GM04504 (cell line): ENCODE data around the gene OSBPL2.

Experiments used
- DNase-seq: peaks from one replicate; pipeline ENCODE4 v3.0.0-alpha.2; 2012; ENCODE audit warnings: low read depth

Gene OSBPL2

GRCh38 chr20:62285151-62285550 lies 46.8 kb downstream of the OSBPL2 start:
- no peak for DNase-seq

GRCh38 chr20:62285722-62286121 lies 47.4 kb downstream of the OSBPL2 start:
- DNase-seq = no peak

- no peak for DNase-seq
Measured at GRCh38 chr20:62286493-62287064, 48.3 kb downstream of the OSBPL2 start.

DNA sequence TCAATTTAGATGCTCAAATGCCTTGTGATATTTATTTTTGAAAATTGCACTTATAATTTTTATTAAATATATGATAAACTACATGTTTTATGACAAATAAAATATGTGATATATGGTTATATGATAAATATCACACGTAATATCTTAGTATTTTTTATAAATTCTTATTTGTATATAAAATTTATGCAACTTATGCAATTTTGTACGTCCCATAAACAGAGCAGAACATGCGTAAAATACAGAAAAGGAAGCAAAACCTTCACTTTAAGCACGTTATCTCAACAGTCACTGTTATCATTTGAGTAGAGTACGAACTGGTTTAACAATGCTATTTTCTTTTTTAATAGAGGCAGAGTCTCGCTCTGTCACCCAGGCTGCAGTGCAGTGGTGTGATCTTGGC lies 48.8 kb downstream of the OSBPL2 start:
- DNase-seq = no peak

GRCh38 chr20:62287759-62288534 lies 49.6 kb downstream of the OSBPL2 start:
- DNase-seq = no peak

- DNase-seq = no peak
Measured at GRCh38 chr20:62288535-62289105, 50.3 kb downstream of the OSBPL2 start.

GRCh38 chr20:62289131-62289530 lies 50.8 kb downstream of the OSBPL2 start:
- no peak for DNase-seq

DNA sequence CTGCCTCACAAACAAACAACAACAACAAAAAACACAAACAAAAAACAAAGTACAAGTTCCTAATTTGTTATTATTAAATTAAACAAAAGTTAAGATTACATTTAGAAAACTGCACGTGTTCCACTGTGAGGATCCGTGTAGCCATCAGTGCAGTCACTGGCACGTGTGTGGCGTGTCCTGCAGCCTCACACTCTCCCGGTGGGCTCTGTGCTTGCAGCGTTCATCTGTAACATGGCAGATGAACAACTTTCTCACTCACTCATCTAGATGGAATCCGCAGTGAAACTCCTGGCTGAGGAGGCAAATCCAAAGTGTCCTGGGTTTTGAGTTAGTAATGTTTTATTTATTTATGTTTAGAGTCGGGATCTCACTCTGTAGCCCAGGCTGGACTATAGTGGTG lies 51.6 kb downstream of the OSBPL2 start:
- no peak for DNase-seq

DNA sequence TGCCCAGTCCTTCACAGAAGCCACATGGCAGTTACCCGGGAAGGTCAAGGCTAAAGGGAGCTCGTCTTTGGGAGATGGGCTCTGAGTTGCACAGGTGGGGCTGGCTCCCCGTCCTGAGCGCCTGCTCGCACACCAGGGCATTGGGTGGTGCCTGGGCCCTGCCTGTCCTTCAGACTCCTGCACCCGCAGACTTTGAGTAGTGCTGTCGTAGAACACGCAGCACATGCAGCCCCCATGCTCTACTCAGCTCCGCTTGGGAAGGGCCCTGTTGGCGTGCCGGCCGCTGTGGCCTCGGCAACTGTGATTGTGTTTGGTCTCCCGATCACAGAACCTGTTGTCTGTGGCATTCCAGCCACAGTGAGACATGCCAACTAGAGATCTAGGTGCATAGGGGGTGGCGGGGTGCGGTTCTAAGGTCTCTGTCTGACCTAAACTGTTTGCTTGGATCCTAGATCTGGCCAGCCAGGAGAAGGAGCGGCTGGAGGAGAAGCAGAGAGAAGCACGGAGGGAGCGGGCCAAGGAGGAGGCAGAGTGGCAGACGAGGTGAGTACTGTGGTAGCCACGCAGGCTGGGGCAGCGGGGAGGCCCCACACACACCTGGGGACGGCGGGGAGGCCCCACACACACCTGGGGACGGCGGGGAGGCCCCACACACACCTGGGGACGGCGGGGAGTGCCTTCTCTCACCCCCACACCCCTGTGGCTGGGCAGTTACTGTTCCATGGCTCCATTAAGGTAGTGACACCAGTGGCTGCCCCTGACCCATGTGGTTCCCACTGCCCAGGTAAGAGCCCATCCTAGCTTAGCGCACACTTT lies 53.1 kb downstream of the OSBPL2 start:
- no peak for DNase-seq

GRCh38 chr20:62292108-62292507 lies 53.8 kb downstream of the OSBPL2 start:
- no peak for DNase-seq

- no peak for DNase-seq
Measured at GRCh38 chr20:62293111-62293784, 54.9 kb downstream of the OSBPL2 start.

GRCh38 chr20:62293946-62294345 lies 55.6 kb downstream of the OSBPL2 start:
- no peak for DNase-seq

DNA sequence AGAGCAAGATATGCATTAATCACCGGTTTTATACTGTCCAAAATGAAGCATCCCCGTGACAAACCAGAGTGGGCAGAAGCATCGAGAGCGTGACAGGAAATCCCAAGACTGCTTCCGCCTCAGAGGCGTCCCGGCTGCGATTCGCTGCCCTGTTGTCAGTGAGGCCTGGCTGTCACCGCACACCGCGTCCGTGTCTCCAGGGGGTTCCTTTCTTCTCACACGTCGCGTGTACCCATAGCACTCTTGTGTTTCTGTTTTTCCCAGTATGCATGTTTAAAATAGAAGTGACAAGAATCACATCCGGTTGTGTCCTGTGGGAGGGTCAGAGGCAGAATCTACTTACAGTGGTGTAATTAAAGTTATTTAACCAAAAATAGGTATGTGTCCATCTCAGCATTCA lies 56.2 kb downstream of the OSBPL2 start:
- no peak for DNase-seq

GRCh38 chr20:62296724-62297448 lies 58.6 kb downstream of the OSBPL2 start:
- DNase-seq = no peak

- no peak for DNase-seq
Measured at GRCh38 chr20:62297449-62298227, 59.3 kb downstream of the OSBPL2 start.

DNA sequence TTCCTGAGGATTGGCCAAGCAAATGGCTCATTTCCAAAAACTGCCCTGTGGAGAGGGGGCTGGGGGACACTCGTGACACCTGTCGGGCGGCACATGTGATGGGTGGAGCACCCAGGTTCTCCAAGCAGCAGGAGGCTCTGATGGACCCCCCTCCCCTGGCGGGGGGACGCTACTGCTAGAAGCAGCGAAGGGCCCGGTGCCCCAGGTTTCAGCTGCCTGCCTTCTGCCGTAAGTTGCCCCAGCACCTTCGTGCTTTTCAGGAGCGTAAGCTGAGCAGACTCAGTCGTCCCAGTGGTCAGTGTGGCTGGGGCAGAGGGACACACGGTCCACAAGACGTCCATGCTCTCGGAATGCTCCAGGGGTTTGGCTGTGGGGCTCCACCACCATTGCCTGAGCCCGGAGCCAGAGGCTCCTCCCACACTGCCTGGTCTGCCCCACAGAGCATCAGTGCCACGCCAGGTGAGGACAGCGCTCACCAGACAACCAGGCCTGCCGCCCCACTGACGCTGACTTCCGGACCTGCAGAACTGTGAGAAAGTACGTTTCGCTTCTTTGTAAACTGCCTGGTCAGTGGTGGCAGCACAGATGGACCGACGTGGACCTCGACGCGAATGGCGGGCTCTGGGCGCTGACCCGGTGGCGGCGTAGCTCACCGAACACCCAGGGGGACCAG lies 60.4 kb downstream of the OSBPL2 start:
- DNase-seq = no peak

GRCh38 chr20:62299666-62300236 lies 61.4 kb downstream of the OSBPL2 start:
- no peak for DNase-seq

GRCh38 chr20:62300319-62300718 lies 62.0 kb downstream of the OSBPL2 start:
- no peak for DNase-seq

GRCh38 chr20:62301111-62301668 lies 62.9 kb downstream of the OSBPL2 start:
- DNase-seq = no peak
